ENCODE results near the gene MTRF1.

Gene MTRF1

DNA sequence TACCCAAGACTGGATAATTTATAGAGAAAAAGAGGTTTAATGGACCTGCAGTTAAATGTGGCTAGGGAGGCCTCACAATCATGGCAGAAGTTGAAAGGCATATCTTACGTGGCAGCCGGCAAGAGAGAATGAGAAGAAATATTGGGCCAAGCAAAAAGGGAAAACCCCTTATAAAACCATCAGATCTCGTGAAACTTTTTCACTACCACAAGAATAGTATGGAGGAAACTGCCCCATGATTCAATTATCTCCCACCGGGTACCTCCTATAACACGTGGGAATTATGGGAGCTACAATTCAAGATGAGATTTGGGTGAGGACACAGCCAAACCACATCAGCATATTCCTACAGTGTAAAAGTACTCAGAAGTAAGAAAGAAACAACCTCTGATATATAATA is 64.3 kb downstream of the MTRF1 start:
- TF ChIP-seq, protein P1, sequence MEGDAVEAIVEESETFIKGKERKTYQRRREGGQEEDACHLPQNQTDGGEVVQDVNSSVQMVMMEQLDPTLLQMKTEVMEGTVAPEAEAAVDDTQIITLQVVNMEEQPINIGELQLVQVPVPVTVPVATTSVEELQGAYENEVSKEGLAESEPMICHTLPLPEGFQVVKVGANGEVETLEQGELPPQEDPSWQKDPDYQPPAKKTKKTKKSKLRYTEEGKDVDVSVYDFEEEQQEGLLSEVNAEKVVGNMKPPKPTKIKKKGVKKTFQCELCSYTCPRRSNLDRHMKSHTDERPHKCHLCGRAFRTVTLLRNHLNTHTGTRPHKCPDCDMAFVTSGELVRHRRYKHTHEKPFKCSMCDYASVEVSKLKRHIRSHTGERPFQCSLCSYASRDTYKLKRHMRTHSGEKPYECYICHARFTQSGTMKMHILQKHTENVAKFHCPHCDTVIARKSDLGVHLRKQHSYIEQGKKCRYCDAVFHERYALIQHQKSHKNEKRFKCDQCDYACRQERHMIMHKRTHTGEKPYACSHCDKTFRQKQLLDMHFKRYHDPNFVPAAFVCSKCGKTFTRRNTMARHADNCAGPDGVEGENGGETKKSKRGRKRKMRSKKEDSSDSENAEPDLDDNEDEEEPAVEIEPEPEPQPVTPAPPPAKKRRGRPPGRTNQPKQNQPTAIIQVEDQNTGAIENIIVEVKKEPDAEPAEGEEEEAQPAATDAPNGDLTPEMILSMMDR (IDR thresholded peaks at IDR 0.05; ENCODE audit: extremely low read depth, insufficient read depth, missing control alignments), result no peak
- in situ Hi-C loops (cut with MboI; ENCODE audit: low pct_unique_long_range_greater_than_20kb, low sequenced_read_pairs, unreplicated experiment), result no loop called here
- DNase-seq (ENCODE audit: low spot score), result no peak

DNA sequence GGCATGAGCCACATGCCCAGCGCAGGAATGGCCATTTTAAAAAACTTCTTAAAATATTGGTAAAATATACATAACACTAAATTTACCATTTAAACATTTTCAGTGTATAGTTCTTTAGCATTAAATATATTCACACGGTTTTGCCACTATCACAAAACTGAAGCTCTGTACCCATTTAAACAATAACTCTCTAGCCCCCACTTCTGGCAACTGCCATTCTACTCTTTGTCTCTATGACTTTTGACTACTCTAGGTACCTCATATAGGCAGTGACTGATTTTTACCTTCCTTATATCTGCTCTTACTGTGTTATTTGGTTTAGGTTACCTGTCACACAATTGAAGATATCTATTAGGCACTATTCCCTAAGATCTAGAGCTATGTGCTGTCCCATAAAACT is 66.8 kb downstream of the MTRF1 start:
- TF ChIP-seq, protein P1 (IDR thresholded peaks at IDR 0.05; ENCODE audit: extremely low read depth, insufficient read depth, missing control alignments), result peak; percentile 28
- no peak for DNase-seq (ENCODE audit: low spot score)
- in situ Hi-C loops (cut with MboI; ENCODE audit: low pct_unique_long_range_greater_than_20kb, low sequenced_read_pairs, unreplicated experiment), result no loop called here

DNA sequence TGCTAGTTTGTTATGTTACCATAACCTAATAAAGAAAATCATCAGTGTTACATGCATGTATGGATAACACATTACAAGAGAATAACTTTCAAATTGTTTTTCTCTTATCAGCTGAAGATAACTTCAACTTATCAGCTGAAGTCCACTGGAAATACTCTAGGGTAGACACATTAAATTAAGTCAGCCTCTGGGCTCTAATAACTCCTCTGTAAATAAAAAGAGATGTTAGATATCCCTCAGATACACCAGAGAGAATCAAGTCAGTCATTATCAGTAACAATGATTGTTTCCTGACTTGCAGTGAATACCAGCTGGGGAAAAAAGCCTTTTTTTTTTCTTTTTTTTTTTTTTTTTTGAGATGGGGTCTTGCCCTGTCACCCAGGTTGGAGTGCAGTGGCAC is 67.4 kb downstream of the MTRF1 start:
- DNase-seq (ENCODE audit: low spot score), result no peak
- TF ChIP-seq, protein P1 (IDR thresholded peaks at IDR 0.05; ENCODE audit: extremely low read depth, insufficient read depth, missing control alignments), result no peak
- in situ Hi-C loops (cut with MboI; ENCODE audit: low pct_unique_long_range_greater_than_20kb, low sequenced_read_pairs, unreplicated experiment), result no loop called here

DNA sequence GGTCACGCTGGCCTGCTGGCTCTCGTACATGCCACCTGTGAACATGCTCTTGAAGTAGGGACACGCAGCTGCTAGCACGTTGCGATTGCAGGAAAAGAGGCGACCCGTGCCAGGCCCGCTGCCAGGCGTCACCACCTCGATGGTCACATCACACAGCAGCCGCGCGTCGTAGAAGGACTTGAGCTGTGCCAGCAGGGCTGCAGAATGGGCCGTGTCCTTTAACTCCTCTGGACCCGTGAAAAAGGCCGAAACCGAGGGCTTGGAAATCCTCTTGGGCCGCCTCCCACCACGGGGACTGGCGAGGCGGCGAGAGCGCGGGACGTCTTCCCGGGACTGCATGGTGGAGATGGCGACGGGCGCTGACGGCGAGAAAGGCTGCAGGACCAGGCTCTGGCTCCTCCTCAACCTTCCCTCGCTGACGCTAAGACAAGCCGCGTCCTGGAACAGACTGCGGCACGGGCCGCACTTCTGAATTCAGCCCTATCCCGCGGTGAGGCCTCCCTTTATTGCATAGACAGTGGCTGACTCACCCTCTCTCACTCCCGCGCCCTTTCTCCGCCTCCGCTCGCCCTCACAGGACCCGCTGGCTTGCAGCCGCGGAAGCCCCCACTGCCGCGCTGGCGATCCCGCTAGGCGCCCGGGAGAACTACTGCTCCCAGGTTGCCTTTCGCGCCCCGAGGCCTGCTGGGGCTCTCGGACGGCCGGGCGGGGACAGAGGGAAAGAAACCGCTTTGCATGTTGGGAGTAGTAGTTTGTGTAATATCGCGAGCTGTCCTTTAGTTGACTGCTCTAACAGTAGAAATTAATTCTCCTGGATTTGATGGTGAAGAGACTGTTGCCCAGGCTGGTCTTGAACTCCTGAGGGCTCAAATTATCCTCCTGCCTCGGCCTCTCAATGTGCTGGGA is 69.2 kb downstream of the MTRF1 start, which contains the start of gene KBTBD7:
Gene KBTBD7, minus strand, starts transcription at position 651 of the 906 bp plus-strand sequence. Its CDS starts 312 bp downstream, at position 339.
- DNase-seq (ENCODE audit: low spot score), result peak; percentile 85
- in situ Hi-C loops (cut with MboI; ENCODE audit: low pct_unique_long_range_greater_than_20kb, low sequenced_read_pairs, unreplicated experiment), result no loop called here
- TF ChIP-seq, protein P1 (IDR thresholded peaks at IDR 0.05; ENCODE audit: extremely low read depth, insufficient read depth, missing control alignments), result no peak

DNA sequence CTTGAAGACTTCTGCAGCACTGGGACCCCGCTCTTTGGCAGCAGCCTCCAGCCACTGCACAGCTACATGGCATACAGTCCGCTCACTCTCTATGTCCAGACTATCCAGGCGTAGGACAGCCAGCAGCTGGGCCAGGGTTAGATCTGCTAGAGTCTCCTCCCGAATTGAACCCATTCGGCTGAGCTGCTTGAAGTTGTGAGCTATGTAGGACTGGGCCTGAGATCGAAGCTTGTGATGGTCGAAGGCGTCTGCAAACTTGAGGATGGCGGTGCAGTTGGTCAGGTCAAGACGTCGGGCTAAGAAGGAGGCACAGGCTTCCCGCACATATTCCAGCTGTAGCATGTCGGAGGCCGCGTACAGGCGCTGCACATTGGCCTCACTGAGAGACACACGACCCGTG is 69.9 kb downstream of the MTRF1 start:
- TF ChIP-seq, protein P1 (IDR thresholded peaks at IDR 0.05; ENCODE audit: extremely low read depth, insufficient read depth, missing control alignments), result no peak
- in situ Hi-C loops (cut with MboI; ENCODE audit: low pct_unique_long_range_greater_than_20kb, low sequenced_read_pairs, unreplicated experiment), result no loop called here
- DNase-seq (ENCODE audit: low spot score), result no peak

DNA sequence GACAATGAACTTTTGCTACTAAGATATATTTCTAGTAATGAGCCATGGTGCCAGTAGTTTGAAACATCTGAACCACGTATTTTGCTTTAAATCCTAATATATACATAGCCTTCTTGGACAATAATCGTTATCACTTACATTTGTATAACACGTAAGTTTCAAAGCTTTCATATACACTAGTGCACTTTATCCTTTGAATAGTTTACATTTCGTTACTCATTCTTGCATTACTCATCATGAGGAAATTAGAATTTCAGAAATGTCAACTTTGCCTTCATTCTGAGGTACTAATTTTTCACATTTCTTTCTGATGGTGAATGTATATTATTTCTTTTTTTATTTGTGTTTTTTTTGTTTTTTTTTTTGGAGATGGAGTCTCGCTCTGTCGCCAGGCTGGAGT is 74.8 kb downstream of the MTRF1 start:
- TF ChIP-seq, protein P1 (IDR thresholded peaks at IDR 0.05; ENCODE audit: extremely low read depth, insufficient read depth, missing control alignments), result no peak

More for the DNA sequence above, 74.8 kb downstream of the MTRF1 start:
- no peak for DNase-seq (ENCODE audit: low spot score)
- in situ Hi-C loops (cut with MboI; ENCODE audit: low pct_unique_long_range_greater_than_20kb, low sequenced_read_pairs, unreplicated experiment), result no loop called here
